CD8-positive, alpha-beta memory T cell (primary cell): ENCODE measurements around the gene LMF1. TPM values are rescaled to one million over a fixed set of nuclear protein-coding genes. Genes with fewer than 3 reads are reported as not detected.
A peak's percentile ranks its signal among the peaks of the same experiment; 100 is the strongest.

Source experiments
- CTCF ChIA-PET: fragments of 350-600 bp; sonication (Branson Sonifier 250); formaldehyde crosslinking; loops from one replicate; lab custom pipeline; 2021; ENCODE audit warnings: antibody characterized with exemption; lab: Charles Lee
- POLR2A ChIA-PET: fragments of 350-600 bp; sonication (Branson Sonifier 250); formaldehyde crosslinking; loops from one replicate; lab custom pipeline; 2021; ENCODE audit warnings: antibody characterized with exemption; lab: Charles Lee
- DNase-seq, 5 donors: peaks; one replicate each; pipeline versions ENCODE4 v3.0.0 to v3.0.0-alpha.2; 2020 to 2022; ENCODE audit warnings: mixed read lengths in 1 of 5
- H3K27ac ChIP-seq: one replicate; pipeline ENCODE4 v1.7.0; 2013; ENCODE audit warnings: low read depth, mild to moderate bottlenecking, low read length, moderate library complexity
- H3K27me3 ChIP-seq: 2 replicates; pipeline ENCODE4 v1.7.0; 2013; ENCODE audit warnings: low read length, mild to moderate bottlenecking; ENCODE audit not compliant: insufficient read depth, poor library complexity, severe bottlenecking
- H3K36me3 ChIP-seq: 2 replicates; pipeline ENCODE4 v1.7.0; 2013; ENCODE audit warnings: mild to moderate bottlenecking, low read length, moderate library complexity; ENCODE audit not compliant: insufficient read depth
- H3K4me1 ChIP-seq: 2 replicates; pipeline ENCODE4 v1.7.0; 2013; ENCODE audit warnings: mild to moderate bottlenecking, low read length, moderate library complexity; ENCODE audit not compliant: insufficient read depth
- H3K4me3 ChIP-seq: 2 replicates; pipeline ENCODE4 v1.7.0; 2013; ENCODE audit warnings: mild to moderate bottlenecking, low read length
- H3K9me3 ChIP-seq: 2 replicates; pipeline ENCODE4 v1.7.0; 2013; ENCODE audit warnings: mild to moderate bottlenecking, low read length
- H3K27ac Mint-ChIP-seq, 8 donors: one replicate each; pipeline ENCODE4 v1.8.0; 2020 to 2021; ENCODE audit warnings: mixed read lengths in 8 of 8, mild to moderate bottlenecking in 6 of 8, inconsistent platforms in 3 of 8, moderate library complexity in 3 of 8
- H3K27me3 Mint-ChIP-seq, 2 donors: one replicate each; pipeline ENCODE4 v1.8.0; 2020 to 2021; ENCODE audit warnings: mixed read lengths in 2 of 2, mild to moderate bottlenecking in 1 of 2, moderate library complexity in 1 of 2
- H3K36me3 Mint-ChIP-seq, 3 donors: one replicate each; pipeline ENCODE4 v1.8.0; 2020 to 2021; ENCODE audit warnings: mixed read lengths in 3 of 3, inconsistent platforms in 1 of 3, mild to moderate bottlenecking in 1 of 3
- H3K4me1 Mint-ChIP-seq, 3 donors: one replicate each; pipeline ENCODE4 v1.8.0; 2020 to 2021; ENCODE audit warnings: mixed read lengths in 3 of 3, inconsistent platforms in 1 of 3, mild to moderate bottlenecking in 1 of 3
- H3K4me3 Mint-ChIP-seq, 7 donors: one replicate each; pipeline ENCODE4 v1.8.0; 2020 to 2021; ENCODE audit warnings: mixed read lengths in 7 of 7, mild to moderate bottlenecking in 6 of 7, moderate library complexity in 4 of 7, inconsistent platforms in 2 of 7
- H3K9me3 Mint-ChIP-seq, 5 donors: one replicate each; pipeline ENCODE4 v1.8.0; 2020 to 2022; ENCODE audit warnings: mixed read lengths in 5 of 5, mild to moderate bottlenecking in 3 of 5, moderate library complexity in 2 of 5, inconsistent platforms in 1 of 5
- polyA plus RNA-seq: library from polyadenylated mRNA; unstranded; fragments of 300-500 nt; fragmentation: Illumina TruSeq; gene quantifications from one replicate; pipeline ENCODE4 v1.2.3, GENCODE V29; 2021
- total RNA-seq, 2 experiments: library from RNA; stranded (reverse); gene quantifications; one replicate each; pipeline ENCODE4 v1.2.3, GENCODE V29; 2021

LMF1 gene
- total and polyA plus RNA-seq, 3 experiments from 2014 or later: 11.7 to 15.8 (median 14.0) TPM

GRCh38 chr16:971981-972315, 1.2 kb upstream of the LMF1 start:
- Mint-ChIP-seq H3K4me3 (peak overlapping the region; percentile 57 to 85 (median 75)), H3K36me3 (peaks cover 0 to 17% (median 0%) of the 10 kb centered on the region in 3 donors), H3K27me3 (no peaks in the 10 kb centered on the region), H3K27ac (peak overlapping the region in 3 of 8 donors; percentile 10 to 64 (median 33)), H3K9me3 (no peaks in the 10 kb centered on the region), H3K4me1 (peaks cover 12 to 26% (median 24%) of the 10 kb centered on the region in 3 donors)
- CTCF ChIA-PET: no interaction called here
- DNase-seq: no peak
- Histone ChIP-seq H3K36me3 (no peaks in the 10 kb centered on the region), H3K4me3 (no peak overlapping the region), H3K9me3 (no peaks in the 10 kb centered on the region), H3K4me1 (peaks cover 23% of the 10 kb centered on the region), H3K27me3 (no peaks in the 10 kb centered on the region), H3K27ac (no peak overlapping the region)
- POLR2A ChIA-PET: interaction anchor here (0.6 to 1.0 kb wide), 2 partner anchors 10 to 735 kb away, joined by 3 to 7 read pairs; no protein-coding TSS in a partner anchor

DNA sequence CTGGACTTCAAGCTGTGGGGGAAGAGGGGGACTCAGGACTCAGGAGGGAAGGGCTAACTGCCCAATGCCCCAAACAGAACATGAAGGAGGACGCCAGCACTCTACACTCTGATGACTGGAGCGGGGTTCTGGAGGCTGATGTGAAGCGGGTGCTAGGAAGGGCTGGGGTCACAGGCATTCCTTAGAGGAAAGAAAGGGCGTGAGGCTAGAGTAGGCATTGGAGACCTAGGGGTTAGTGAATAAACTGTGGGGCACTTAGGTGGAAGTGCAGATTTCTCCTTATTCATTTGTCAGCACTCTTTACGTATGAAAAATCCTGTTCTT, 760 bp upstream of the LMF1 start:
- peak overlapping the region in 7 of 8 donors; percentile 10 to 78 (median 64) for H3K27ac Mint-ChIP-seq
- CTCF ChIA-PET: no interaction called here
- POLR2A ChIA-PET: interaction anchor here (0.6 to 1.0 kb wide), 2 partner anchors 11 to 735 kb away, joined by 3 to 7 read pairs; no protein-coding TSS in a partner anchor
- Histone ChIP-seq H3K27ac (no peak overlapping the region), H3K4me1 (peaks cover 19% of the 10 kb centered on the region), H3K36me3 (no peaks in the 10 kb centered on the region), H3K9me3 (no peaks in the 10 kb centered on the region), H3K27me3 (no peaks in the 10 kb centered on the region), H3K4me3 (no peak overlapping the region)
- DNase-seq: no peak
- no peaks in the 10 kb centered on the region for H3K27me3 Mint-ChIP-seq
- H3K36me3 Mint-ChIP-seq: peaks cover 0 to 21% (median 0%) of the 10 kb centered on the region in 3 donors
- peak overlapping the region; percentile 57 to 85 (median 75) for H3K4me3 Mint-ChIP-seq
- H3K4me1 Mint-ChIP-seq: peaks cover 12 to 26% (median 26%) of the 10 kb centered on the region in 3 donors
- H3K9me3 Mint-ChIP-seq: no peaks in the 10 kb centered on the region

GRCh38 chr16:970386-970765, 408 bp downstream of the LMF1 start:
- Histone ChIP-seq H3K4me3 (peak overlapping the region; percentile 73), H3K27ac (peak overlapping the region; percentile 61), H3K36me3 (no peaks in the 10 kb centered on the region), H3K9me3 (no peaks in the 10 kb centered on the region), H3K27me3 (no peaks in the 10 kb centered on the region), H3K4me1 (peaks cover 16% of the 10 kb centered on the region)
- no peaks in the 10 kb centered on the region for H3K27me3 Mint-ChIP-seq
- CTCF ChIA-PET: no interaction called here
- POLR2A ChIA-PET: interaction anchor here (0.7 kb wide), 1 partner anchor 275 kb away, joined by 4 read pairs; no protein-coding TSS in a partner anchor
- no peaks in the 10 kb centered on the region for H3K9me3 Mint-ChIP-seq
- DNase-seq: no peak
- H3K4me1 Mint-ChIP-seq: peaks cover 18 to 36% (median 32%) of the 10 kb centered on the region in 3 donors
- H3K36me3 Mint-ChIP-seq: peaks cover 2 to 31% (median 6%) of the 10 kb centered on the region in 3 donors
- peak overlapping the region; percentile 70 to 90 (median 82) for H3K4me3 Mint-ChIP-seq
- H3K27ac Mint-ChIP-seq: peak overlapping the region in 1 of 8 donors; percentile 70

DNA sequence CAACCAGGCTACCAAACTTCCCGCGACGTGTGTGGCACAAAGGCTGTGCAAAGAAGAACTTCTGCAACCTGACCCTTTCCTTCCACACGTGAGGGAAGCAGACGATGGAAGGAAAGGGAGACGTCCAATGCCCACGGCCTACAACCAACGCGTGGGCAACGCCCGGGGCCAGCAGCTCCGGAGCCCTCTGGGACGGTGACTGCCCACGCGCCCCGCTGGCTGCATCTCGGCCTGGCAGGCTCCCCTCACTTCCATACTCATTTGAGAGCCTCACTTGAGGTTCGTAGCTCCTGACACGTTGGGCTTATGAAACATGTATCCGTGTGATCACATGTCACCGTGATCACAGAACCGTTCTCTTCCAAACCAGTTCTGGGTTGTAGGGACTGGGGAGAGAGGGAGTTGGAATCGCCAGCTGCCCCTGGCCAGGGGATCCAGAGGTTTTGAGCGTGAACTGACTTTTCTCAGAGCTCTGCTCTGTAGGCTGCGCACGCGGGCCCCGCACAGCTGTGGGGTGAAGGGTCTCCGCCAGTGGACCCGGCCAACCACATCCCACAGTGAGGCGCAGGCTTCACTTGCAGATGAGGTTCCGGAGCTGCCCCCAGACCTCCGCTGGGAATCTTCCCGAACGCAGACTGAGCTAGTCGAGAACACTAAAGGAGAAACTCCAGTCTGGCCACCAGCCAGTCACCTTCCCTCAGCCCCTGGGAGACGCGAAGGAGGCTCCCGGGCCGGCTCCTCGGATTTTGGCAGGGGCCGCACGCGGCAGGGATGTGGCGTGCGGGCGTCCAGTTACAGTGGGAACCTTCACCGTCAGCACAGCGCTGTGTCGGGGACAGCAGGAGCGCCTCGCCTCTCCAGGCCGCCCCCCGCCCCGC, 1.0 kb downstream of the LMF1 start:
- Histone ChIP-seq H3K27ac (peak overlapping the region; percentile 61), H3K27me3 (no peaks in the 10 kb centered on the region), H3K4me3 (peak overlapping the region; percentile 73), H3K4me1 (peaks cover 20% of the 10 kb centered on the region), H3K9me3 (no peaks in the 10 kb centered on the region), H3K36me3 (no peaks in the 10 kb centered on the region)
- peak overlapping the region in 3 of 8 donors; percentile 52 to 77 (median 70) for H3K27ac Mint-ChIP-seq
- no peaks in the 10 kb centered on the region for H3K27me3 Mint-ChIP-seq
- peaks cover 4 to 35% (median 9%) of the 10 kb centered on the region in 3 donors for H3K36me3 Mint-ChIP-seq
- H3K9me3 Mint-ChIP-seq: no peaks in the 10 kb centered on the region
- peak overlapping the region; percentile 56 to 88 (median 78) for H3K4me3 Mint-ChIP-seq
- no peak for DNase-seq
- peaks cover 22 to 42% (median 38%) of the 10 kb centered on the region in 3 donors for H3K4me1 Mint-ChIP-seq
- POLR2A ChIA-PET: interaction anchor here (0.6 to 0.7 kb wide), 2 partner anchors 12 to 275 kb away, joined by 3 to 4 read pairs; partner anchors contain the start of gene SOX8
- CTCF ChIA-PET: no interaction called here

GRCh38 chr16:968620-969019, 2.2 kb downstream of the LMF1 start:
- H3K9me3 ChIP-seq: no peaks in the 10 kb centered on the region

DNA sequence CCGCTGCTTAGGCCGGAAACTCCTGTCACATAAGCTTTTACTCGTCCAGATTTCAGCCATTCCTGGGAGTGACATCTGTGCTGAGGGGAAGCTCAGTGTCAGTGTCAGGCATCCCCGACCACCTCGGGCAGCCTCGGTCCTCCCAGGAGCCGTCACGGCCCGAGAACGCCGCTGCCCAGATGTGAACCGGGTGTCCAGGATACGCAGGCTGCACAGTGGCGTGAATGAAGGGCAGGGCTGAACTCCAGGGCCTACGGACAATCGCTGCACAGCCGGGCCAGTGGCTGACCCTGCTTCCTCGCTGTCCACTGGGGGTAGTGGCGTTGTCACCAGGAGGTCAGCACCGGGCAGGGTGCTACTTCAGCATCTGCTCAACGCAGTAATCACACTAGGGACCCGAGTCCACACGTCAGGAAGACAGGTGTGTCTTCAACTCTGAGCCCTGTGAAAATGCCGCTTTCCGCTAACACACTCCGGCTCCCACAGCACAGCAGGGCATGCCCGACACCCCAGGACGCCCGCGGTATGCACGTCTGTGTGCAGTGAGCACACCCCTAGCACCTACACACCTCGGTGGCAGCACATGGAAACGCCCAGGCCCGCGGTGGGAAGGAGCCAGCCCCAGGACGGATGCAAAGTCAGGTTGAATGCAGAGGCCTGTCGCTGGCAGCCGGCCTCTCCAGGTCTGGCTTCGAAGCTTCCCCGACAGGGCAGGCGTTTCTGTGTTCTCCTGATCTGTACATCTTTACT, 3.1 kb downstream of the LMF1 start:
- no peaks in the 10 kb centered on the region for H3K27me3 Mint-ChIP-seq
- Histone ChIP-seq H3K27me3 (no peaks in the 10 kb centered on the region), H3K4me3 (no peak overlapping the region), H3K27ac (no peak overlapping the region), H3K36me3 (no peaks in the 10 kb centered on the region), H3K4me1 (peaks cover 30% of the 10 kb centered on the region), H3K9me3 (no peaks in the 10 kb centered on the region)
- H3K27ac Mint-ChIP-seq: peak overlapping the region in 1 of 8 donors; percentile 70
- H3K4me3 Mint-ChIP-seq: peak overlapping the region in 2 of 7 donors; percentile 9 to 78
- peaks cover 4 to 43% (median 9%) of the 10 kb centered on the region in 3 donors for H3K36me3 Mint-ChIP-seq
- ChIA-PET POLR2A (no interaction called here), CTCF (interaction anchor here (1.4 kb wide), 1 partner anchor 11 kb away, joined by 3 read pairs; no protein-coding TSS in a partner anchor)
- H3K9me3 Mint-ChIP-seq: no peaks in the 10 kb centered on the region
- H3K4me1 Mint-ChIP-seq: peaks cover 38 to 62% (median 57%) of the 10 kb centered on the region in 3 donors
- peak in 1 of 5 donors; percentile 28 for DNase-seq

More at GRCh38 chr16:968620-969019, 2.2 kb downstream of the LMF1 start:
- ChIA-PET CTCF (no interaction called here), POLR2A (no interaction called here)
- H3K4me3 ChIP-seq: no peak overlapping the region
- H3K27ac ChIP-seq: no peak overlapping the region
- Mint-ChIP-seq H3K36me3 (peaks cover 4 to 41% (median 9%) of the 10 kb centered on the region in 3 donors), H3K4me1 (peaks cover 32 to 53% (median 48%) of the 10 kb centered on the region in 3 donors), H3K9me3 (no peaks in the 10 kb centered on the region), H3K27ac (peak overlapping the region in 2 of 8 donors; percentile 11 to 55), H3K27me3 (no peaks in the 10 kb centered on the region), H3K4me3 (peak overlapping the region; percentile 40 to 80 (median 62))
- H3K27me3 ChIP-seq: no peaks in the 10 kb centered on the region
- peaks cover 22% of the 10 kb centered on the region for H3K4me1 ChIP-seq
- no peak for DNase-seq
- H3K36me3 ChIP-seq: no peaks in the 10 kb centered on the region

DNA sequence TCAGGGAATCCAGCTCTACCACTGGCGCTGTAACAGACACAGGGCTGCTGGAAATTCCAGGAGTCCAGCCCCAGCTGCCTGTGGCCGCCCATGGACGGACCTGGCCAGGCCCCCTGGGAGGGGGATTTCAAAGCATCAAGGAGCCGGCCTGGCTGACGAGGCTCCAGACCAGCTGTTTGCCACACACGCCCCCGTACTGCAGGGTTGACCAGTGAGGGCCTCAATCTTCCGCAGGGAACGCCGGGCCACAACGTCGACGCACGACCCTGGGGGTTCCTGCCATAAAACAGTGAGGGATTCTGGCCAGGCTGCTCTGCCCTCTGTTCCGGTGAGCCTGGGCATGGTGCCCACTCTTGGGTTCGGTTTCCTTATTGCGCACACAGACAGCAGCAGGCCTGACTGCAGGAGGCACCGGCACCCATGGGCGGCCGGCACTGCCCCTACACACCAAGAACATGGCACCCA, 3.7 kb downstream of the LMF1 start:
- peaks cover 38 to 68% (median 60%) of the 10 kb centered on the region in 3 donors for H3K4me1 Mint-ChIP-seq

More for the DNA sequence above, 3.7 kb downstream of the LMF1 start:
- ChIA-PET CTCF (interaction anchor here (1.4 kb wide), 1 partner anchor 12 kb away, joined by 3 read pairs; no protein-coding TSS in a partner anchor), POLR2A (no interaction called here)
- H3K36me3 Mint-ChIP-seq: peaks cover 4 to 43% (median 9%) of the 10 kb centered on the region in 3 donors
- DNase-seq: peak in 1 of 5 donors; percentile 43
- H3K4me3 Mint-ChIP-seq: no peak overlapping the region
- Histone ChIP-seq H3K27me3 (no peaks in the 10 kb centered on the region), H3K4me1 (peaks cover 30% of the 10 kb centered on the region), H3K4me3 (no peak overlapping the region), H3K27ac (no peak overlapping the region), H3K9me3 (no peaks in the 10 kb centered on the region), H3K36me3 (no peaks in the 10 kb centered on the region)
- peak overlapping the region in 1 of 8 donors; percentile 75 for H3K27ac Mint-ChIP-seq
- no peaks in the 10 kb centered on the region for H3K27me3 Mint-ChIP-seq
- H3K9me3 Mint-ChIP-seq: no peaks in the 10 kb centered on the region
